ENCODE results near the gene VIM. TPM values are rescaled to one million over a fixed set of nuclear protein-coding genes. Genes with fewer than 3 reads are reported as not detected.

Gene VIM
- total RNA-seq, 4 donors from 2014 or later = 2,201 to 4,711 (median 2,567) TPM

DNA sequence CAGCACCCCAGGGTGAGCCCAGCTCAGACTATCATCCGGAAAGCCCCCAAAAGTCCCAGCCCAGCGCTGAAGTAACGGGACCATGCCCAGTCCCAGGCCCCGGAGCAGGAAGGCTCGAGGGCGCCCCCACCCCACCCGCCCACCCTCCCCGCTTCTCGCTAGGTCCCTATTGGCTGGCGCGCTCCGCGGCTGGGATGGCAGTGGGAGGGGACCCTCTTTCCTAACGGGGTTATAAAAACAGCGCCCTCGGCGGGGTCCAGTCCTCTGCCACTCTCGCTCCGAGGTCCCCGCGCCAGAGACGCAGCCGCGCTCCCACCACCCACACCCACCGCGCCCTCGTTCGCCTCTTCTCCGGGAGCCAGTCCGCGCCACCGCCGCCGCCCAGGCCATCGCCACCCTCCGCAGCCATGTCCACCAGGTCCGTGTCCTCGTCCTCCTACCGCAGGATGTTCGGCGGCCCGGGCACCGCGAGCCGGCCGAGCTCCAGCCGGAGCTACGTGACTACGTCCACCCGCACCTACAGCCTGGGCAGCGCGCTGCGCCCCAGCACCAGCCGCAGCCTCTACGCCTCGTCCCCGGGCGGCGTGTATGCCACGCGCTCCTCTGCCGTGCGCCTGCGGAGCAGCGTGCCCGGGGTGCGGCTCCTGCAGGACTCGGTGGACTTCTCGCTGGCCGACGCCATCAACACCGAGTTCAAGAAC is 1.1 kb downstream of the VIM start:
- peak overlapping the region; percentile 76 to 99 (median 94) for H3K4me3 ChIP-seq (replicated peaks in 1 of 3)
- no peaks in the 10 kb centered on the region for H3K9me3 ChIP-seq
- peak; percentile 87 for DNase-seq
- TF ChIP-seq, protein P1, sequence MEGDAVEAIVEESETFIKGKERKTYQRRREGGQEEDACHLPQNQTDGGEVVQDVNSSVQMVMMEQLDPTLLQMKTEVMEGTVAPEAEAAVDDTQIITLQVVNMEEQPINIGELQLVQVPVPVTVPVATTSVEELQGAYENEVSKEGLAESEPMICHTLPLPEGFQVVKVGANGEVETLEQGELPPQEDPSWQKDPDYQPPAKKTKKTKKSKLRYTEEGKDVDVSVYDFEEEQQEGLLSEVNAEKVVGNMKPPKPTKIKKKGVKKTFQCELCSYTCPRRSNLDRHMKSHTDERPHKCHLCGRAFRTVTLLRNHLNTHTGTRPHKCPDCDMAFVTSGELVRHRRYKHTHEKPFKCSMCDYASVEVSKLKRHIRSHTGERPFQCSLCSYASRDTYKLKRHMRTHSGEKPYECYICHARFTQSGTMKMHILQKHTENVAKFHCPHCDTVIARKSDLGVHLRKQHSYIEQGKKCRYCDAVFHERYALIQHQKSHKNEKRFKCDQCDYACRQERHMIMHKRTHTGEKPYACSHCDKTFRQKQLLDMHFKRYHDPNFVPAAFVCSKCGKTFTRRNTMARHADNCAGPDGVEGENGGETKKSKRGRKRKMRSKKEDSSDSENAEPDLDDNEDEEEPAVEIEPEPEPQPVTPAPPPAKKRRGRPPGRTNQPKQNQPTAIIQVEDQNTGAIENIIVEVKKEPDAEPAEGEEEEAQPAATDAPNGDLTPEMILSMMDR (IDR thresholded peaks at IDR 0.05) = no peak
- peak; percentile 56 to 93 for TF ChIP-seq POLR2A (IDR thresholded peaks at IDR 0.05)
- H3K36me3 ChIP-seq = peaks cover 33 to 38% of the 10 kb centered on the region in 2 donors
- H3K27me3 ChIP-seq = no peaks in the 10 kb centered on the region
- peak overlapping the region; percentile 98 to 99 (median 99) for H3K27ac ChIP-seq
- H3K4me1 ChIP-seq = peaks cover 36 to 44% of the 10 kb centered on the region in 2 donors
- intact Hi-C loops (cut with DNase I) = no loop called here
- WGBS, 2 donors = 0 to 2% methylated on average over 3 to 10 of the region's 72 CpGs

DNA sequence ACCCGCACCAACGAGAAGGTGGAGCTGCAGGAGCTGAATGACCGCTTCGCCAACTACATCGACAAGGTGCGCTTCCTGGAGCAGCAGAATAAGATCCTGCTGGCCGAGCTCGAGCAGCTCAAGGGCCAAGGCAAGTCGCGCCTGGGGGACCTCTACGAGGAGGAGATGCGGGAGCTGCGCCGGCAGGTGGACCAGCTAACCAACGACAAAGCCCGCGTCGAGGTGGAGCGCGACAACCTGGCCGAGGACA is 1.6 kb downstream of the VIM start:
- Histone ChIP-seq H3K4me1 (peaks cover 40 to 48% of the 10 kb centered on the region in 2 donors), H3K9me3 (no peaks in the 10 kb centered on the region), H3K27me3 (no peaks in the 10 kb centered on the region), H3K27ac (peak overlapping the region; percentile 98 to 99 (median 99)), H3K36me3 (peaks cover 37 to 42% of the 10 kb centered on the region in 2 donors), H3K4me3 (replicated peaks in 1 of 3) (peak overlapping the region; percentile 76 to 99 (median 94))
- WGBS, 2 donors = 2% methylated on average over 12 of the region's 21 CpGs; no CpG with 5 or more reads in 1 of the 2 donors
- intact Hi-C loops (cut with DNase I) = no loop called here
- DNase-seq = no peak
- TF ChIP-seq, protein P1 (IDR thresholded peaks at IDR 0.05) = no peak
- no peak for TF ChIP-seq POLR2A (IDR thresholded peaks at IDR 0.05)

DNA sequence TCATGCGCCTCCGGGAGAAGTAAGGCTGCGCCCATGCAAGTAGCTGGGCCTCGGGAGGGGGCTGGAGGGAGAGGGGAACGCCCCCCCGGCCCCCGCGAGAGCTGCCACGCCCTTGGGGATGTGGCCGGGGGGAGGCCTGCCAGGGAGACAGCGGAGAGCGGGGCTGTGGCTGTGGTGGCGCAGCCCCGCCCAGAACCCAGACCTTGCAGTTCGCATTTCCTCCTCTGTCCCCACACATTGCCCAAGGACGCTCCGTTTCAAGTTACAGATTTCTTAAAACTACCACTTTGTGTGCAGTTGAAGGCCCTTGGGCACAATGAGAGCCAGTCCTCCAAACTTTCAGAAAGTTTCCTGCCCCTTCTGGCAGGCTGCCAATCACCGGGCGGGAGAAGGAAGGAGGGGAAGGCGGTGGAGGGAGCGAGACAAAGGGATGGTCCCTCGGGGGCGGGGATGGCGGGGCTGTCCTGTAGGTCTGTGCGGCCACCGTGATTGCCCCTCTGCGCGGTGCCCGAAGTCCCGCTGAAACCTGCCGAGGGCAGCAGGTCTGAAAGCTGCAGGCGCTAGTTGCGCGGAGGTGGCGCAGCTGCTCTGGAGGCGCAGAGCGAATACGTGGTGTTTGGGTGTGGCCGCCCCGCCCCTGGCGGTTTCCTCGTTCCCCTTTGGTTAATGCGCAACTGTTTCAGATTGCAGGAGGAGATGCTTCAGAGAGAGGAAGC is 2.1 kb downstream of the VIM start:
- TF ChIP-seq POLR2A (IDR thresholded peaks at IDR 0.05) = peak in 1 of 2 donors; percentile 65
- TF ChIP-seq, protein P1 (IDR thresholded peaks at IDR 0.05) = peak in 1 of 6 experiments; percentile 27
- H3K9me3 ChIP-seq = no peaks in the 10 kb centered on the region
- DNase-seq = peak; percentile 82 to 86
- peaks cover 43 to 53% of the 10 kb centered on the region in 2 donors for H3K4me1 ChIP-seq
- H3K36me3 ChIP-seq = peaks cover 42 to 47% of the 10 kb centered on the region in 2 donors
- intact Hi-C loops (cut with DNase I) = no loop called here
- H3K27me3 ChIP-seq = no peaks in the 10 kb centered on the region
- 0% methylated on average over 8 to 21 of the region's 43 CpGs for WGBS, 2 donors
- peak overlapping the region; percentile 98 to 99 (median 99) for H3K27ac ChIP-seq
- H3K4me3 ChIP-seq (replicated peaks in 1 of 3) = peak overlapping the region; percentile 76 to 99 (median 94)

DNA sequence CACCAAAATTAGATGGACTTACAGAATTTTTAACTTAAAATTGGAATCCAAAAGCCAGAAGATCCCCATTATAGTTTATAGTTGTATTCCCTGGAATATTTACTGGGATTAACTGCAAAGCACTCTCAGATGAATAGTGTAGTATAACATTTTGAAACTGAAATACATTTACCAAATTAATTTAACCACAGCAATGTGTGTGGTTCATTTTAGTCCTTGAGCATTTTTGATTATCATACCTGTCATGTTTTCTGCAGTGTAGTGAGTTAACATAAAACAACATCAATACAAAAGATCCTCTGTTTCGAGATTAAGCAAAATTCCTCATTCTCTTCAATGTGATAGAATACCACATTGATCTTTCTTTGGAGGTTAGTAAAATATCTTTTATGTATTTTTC is 3.7 kb downstream of the VIM start:
- intact Hi-C loops (cut with DNase I) = no loop called here
- H3K36me3 ChIP-seq = peaks cover 59 to 64% of the 10 kb centered on the region in 2 donors
- no peak for DNase-seq
- H3K9me3 ChIP-seq = no peaks in the 10 kb centered on the region
- H3K4me1 ChIP-seq = peaks cover 47 to 61% of the 10 kb centered on the region in 2 donors
- 48% methylated on average over 1 of the region's 1 CpG for WGBS, 2 donors
- H3K27ac ChIP-seq = peak overlapping the region; percentile 98 to 99 (median 99)
- TF ChIP-seq, protein P1 (IDR thresholded peaks at IDR 0.05) = no peak
- TF ChIP-seq POLR2A (IDR thresholded peaks at IDR 0.05) = no peak
- no peaks in the 10 kb centered on the region for H3K27me3 ChIP-seq
- H3K4me3 ChIP-seq (replicated peaks in 1 of 3) = peak overlapping the region in 2 of 3 donors; percentile 1 to 99

All from thyroid gland (tissue), 4 donors.